HG03060 (cell line): Measurements from ENCODE around the gene TBXA2R.
"Not testable (repeated sequence)": the region's sequence is repeated elsewhere in the genome, so short reads cannot be mapped to it uniquely, and the experiment has no call there.

ENCODE experiments used
- ATAC-seq: cut with Tn5 transposase; IDR thresholded peaks from one replicate; pipeline ENCODE4 v1.9.1; 2021; ENCODE audit warnings: low read depth, moderate number of reproducible peaks; ENCODE audit not compliant: unreplicated experiment

The TBXA2R gene

GRCh38 chr19:3641515-3642269 lies 35.0 kb upstream of the TBXA2R start:
- no peak for ATAC-seq

GRCh38 chr19:3639479-3639878 lies 32.8 kb upstream of the TBXA2R start:
- no peak for ATAC-seq

GRCh38 chr19:3638208-3639193 lies 31.8 kb upstream of the TBXA2R start:
- no peak for ATAC-seq

GRCh38 chr19:3637621-3638020 lies 30.9 kb upstream of the TBXA2R start:
- no peak for ATAC-seq

- ATAC-seq = no peak
Measured at GRCh38 chr19:3636962-3637361, 30.3 kb upstream of the TBXA2R start.

GRCh38 chr19:3636506-3636905 lies 29.8 kb upstream of the TBXA2R start:
- ATAC-seq = no peak

- no peak for ATAC-seq
Measured at GRCh38 chr19:3634496-3635045, 27.9 kb upstream of the TBXA2R start.

- no peak for ATAC-seq
Measured at GRCh38 chr19:3633559-3633988, 26.9 kb upstream of the TBXA2R start.

GRCh38 chr19:3632739-3633558 lies 26.3 kb upstream of the TBXA2R start:
- no peak for ATAC-seq

- ATAC-seq = no peak
Measured at GRCh38 chr19:3632098-3632497, 25.4 kb upstream of the TBXA2R start.

- ATAC-seq = no peak
Measured at GRCh38 chr19:3631053-3631861, 24.6 kb upstream of the TBXA2R start.

- ATAC-seq = not testable (repeated sequence)
Measured at GRCh38 chr19:3628766-3629165, 22.1 kb upstream of the TBXA2R start.

- ATAC-seq = no peak
Measured at GRCh38 chr19:3627351-3627723, 20.7 kb upstream of the TBXA2R start.

GRCh38 chr19:3626473-3627350 lies 20.0 kb upstream of the TBXA2R start, which contains the start of gene CACTIN:
Gene CACTIN (minus strand): TSS chr19:3626790. CDS start chr19:3626762, 28 bp downstream.
- ATAC-seq = peak; percentile 76

GRCh38 chr19:3625996-3626472 lies 19.4 kb upstream of the TBXA2R start:
- no peak for ATAC-seq

GRCh38 chr19:3623716-3624115 lies 17.0 kb upstream of the TBXA2R start:
- no peak for ATAC-seq

GRCh38 chr19:3622224-3622623 lies 15.5 kb upstream of the TBXA2R start:
- no peak for ATAC-seq

GRCh38 chr19:3621689-3622088 lies 15.0 kb upstream of the TBXA2R start:
- no peak for ATAC-seq
